Heart right ventricle (tissue), 16 donors: ENCODE measurements around the gene HCN4. TPM values are rescaled to one million over a fixed set of nuclear protein-coding genes. Genes with fewer than 3 reads are reported as not detected.

Experiments
- ATAC-seq, 8 donors: fragments of 200-7000 bp; cut with Tn5 transposase; one replicate each; pipeline ENCODE4 v1.9.1; 2020; ENCODE audit warnings: mild to moderate bottlenecking in 8 of 8, moderate library complexity in 8 of 8, moderate number of reproducible peaks in 1 of 8
- DNase-seq, 2 donors: peaks; one replicate each; pipeline ENCODE4 v3.0.0-alpha.2; 2020
- H3K27ac ChIP-seq, 10 donors: fragments of 200-600 bp; sonication (generic) in 2 of 10; one replicate each; pipeline versions ENCODE4 v1.5.0 to v1.8.0; 2020 to 2022; ENCODE audit warnings: mild to moderate bottlenecking in 3 of 10
- H3K27me3 ChIP-seq, 7 donors: fragments of 200-600 bp; one replicate each; pipeline ENCODE4 v1.8.0; 2021 to 2022; ENCODE audit warnings: mild to moderate bottlenecking in 2 of 7
- H3K36me3 ChIP-seq, 9 donors: fragments of 200-600 bp; sonication (generic) in 1 of 9; one replicate each; pipeline versions ENCODE4 v1.5.0 to v1.8.0; 2020 to 2022; ENCODE audit warnings: mild to moderate bottlenecking in 2 of 9
- H3K4me1 ChIP-seq, 9 donors: fragments of 200-600 bp; sonication (generic) in 1 of 9; one replicate each; pipeline versions ENCODE4 v1.5.0 to v1.8.0; 2020 to 2022; ENCODE audit warnings: mild to moderate bottlenecking in 4 of 9
- H3K4me3 ChIP-seq, 10 donors: fragments of 200-600 bp; sonication (generic) in 2 of 10; one replicate each; pipeline versions ENCODE4 v1.5.0 to v1.8.0; 2020 to 2022; ENCODE audit warnings: mild to moderate bottlenecking in 7 of 10, moderate library complexity in 2 of 10
- H3K9me3 ChIP-seq, 11 donors: fragments of 200-600 bp in 10 of 11; sonication (generic) in 2 of 11; one replicate each; pipeline versions ENCODE4 v1.5.0 to v1.8.0; 2013 to 2022; ENCODE audit warnings: mild to moderate bottlenecking in 2 of 11, control low read depth in 1 of 11, moderate library complexity in 1 of 11
- CTCF ChIP-seq, 9 donors: fragments of 200-600 bp; sonication (generic) in 2 of 9; IDR thresholded peaks; one replicate each; pipeline versions ENCODE4 v1.5.0 to v1.8.0; 2021 to 2022; ENCODE audit warnings: antibody characterized with exemption in 9 of 9, mild to moderate bottlenecking in 5 of 9, moderate library complexity in 1 of 9
- WGBS, 2 donors: extraction: QIAGEN DNeasy Blood & Tissue Kit; methylation state at CpG; one replicate each; pipeline ENCODE4 v1.1.7; 2013; ENCODE audit warnings: inconsistent platforms in 1 of 2; 5-methylcytosine and 5-hydroxymethylcytosine counted together
- intact Hi-C, 10 donors: fragments of 100-400 bp; cut with DNase I; formaldehyde crosslinking; loops; one replicate each; pipeline versions ENCODE4 v1.11.1 to v1.14.2; 2022
- polyA plus RNA-seq, 2 donors: library from polyadenylated mRNA; stranded (reverse); fragments of 200-250 nt; gene quantifications; one replicate each; pipeline ENCODE4 v1.2.3, GENCODE V29; 2013
- total RNA-seq, 10 donors: library from RNA; stranded (reverse); fragmentation: NEBNext Ultra II Directional in 3 of 10; extraction: Animal tissue kit (Norgen Biotek cat#: 25700) in 3 of 10; gene quantifications; one replicate each; pipeline versions ENCODE4 v1.2.1 to v1.2.4, GENCODE V29; 2021 to 2023
- donor health status: Arrhythmogenic right ventricular cardiomyopathy.
- donor health status: ischemic (EF 13 %, LVEDD 7.1; RV severe dilation, severe dysfunction).
- donor health status: healthy with polysubstance abuse.
- donor health status: DM: no; HTN: yes; CAD: no.
- donor health status: DM: no; HTN: no; CAD: no.
- donor health status: ischemic (EF 25% LVEDD 6.9; RV normal size, moderate dysfunction).
- donor health status: ischemic (EF 25% LVEDD 5.7; RV mildly dilated, moderate dysfunction).
- donor health status: healthy.
- donor health status: DM: yes; HTN: yes; CAD: no.
- donor health status: Ischemic cardiomyopathy.
- donor health status: ischemic (EF 35%, LVEDD 5.7; RV mildly dilated, moderate dysfunction).
- donor health status: nonischemic (EF 11% LVEDD 7.7; RV severe dilation, severe dysfunction).
- donor health status: DM: yes; HTN: yes; CAD: no.
- donor health status: PGD.
- donor health status: ischemic (EF 29% LVEDD 5.4; RV normal size, mild dysfunction).
- donor health status: nonischemic (EF 23%, LVEDD 6.1; RV moderate dilation, normal function).

HCN4 gene
- total and polyA plus RNA-seq, 12 donors: 2.2 to 24.9 (median 6.8) TPM

DNA sequence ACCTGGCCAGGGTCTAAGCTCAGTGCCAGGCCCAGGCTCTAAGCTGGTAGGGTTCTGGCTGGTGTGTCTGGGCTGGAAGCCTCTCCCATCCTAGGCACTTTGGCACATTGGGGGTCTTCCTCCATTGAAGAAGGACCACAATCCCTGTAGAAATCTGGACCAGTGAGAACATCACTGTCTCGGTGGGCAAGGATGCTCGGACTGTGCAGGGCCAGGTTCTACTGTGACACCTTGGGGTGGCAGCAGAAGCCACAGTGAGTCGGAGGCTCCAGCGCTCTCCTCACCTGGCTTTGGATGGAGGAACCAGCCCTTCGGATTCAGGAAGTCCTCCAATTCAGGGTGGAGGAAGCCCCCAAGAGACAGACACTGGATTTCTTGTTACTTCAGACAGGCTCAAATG lies 17.5 kb upstream of the HCN4 start:
- no peak for DNase-seq
- WGBS, 2 donors: 88 to 96% methylated on average over 5 of the region's 5 CpGs

DNA sequence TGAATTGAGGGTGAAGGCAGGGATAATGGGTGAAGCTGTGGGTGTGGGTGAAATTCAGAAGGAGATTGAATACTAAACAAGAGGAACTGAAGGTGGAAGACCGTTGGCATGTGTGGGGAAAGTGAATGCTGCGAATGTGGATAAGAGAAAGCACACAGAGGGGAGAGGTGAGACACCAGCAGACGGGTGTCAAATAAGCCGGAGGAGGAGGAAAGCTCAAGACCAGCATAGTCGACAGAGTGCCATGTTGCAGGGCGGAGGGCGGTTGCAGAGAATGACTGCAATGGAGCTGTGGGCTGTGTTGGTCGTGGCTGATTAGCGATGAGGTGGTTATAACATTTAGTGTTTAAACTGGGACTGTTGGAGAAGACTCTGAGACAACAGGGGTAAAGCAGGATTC lies 16.4 kb upstream of the HCN4 start:
- no peaks in the 10 kb centered on the region for H3K36me3 ChIP-seq
- ATAC-seq: no peak
- H3K27me3 ChIP-seq: peaks cover 0 to 29% (median 10%) of the 10 kb centered on the region in 7 donors
- no peak overlapping the region for H3K27ac ChIP-seq
- no peak for DNase-seq
- H3K4me3 ChIP-seq: no peak overlapping the region
- peaks cover 0 to 15% (median 4%) of the 10 kb centered on the region in 11 donors for H3K9me3 ChIP-seq
- H3K4me1 ChIP-seq: peaks cover 0 to 23% (median 11%) of the 10 kb centered on the region in 9 donors
- no peak for TF ChIP-seq CTCF (IDR thresholded peaks at IDR 0.05)
- intact Hi-C loops: loop anchor here in 1 of 10 donors (10.0 kb wide), 1 partner anchor 130 kb away; no protein-coding TSS in a partner anchor
- 78 to 83% methylated on average over 9 of the region's 9 CpGs for WGBS, 2 donors

More for the DNA sequence above, 17.5 kb upstream of the HCN4 start:
- Histone ChIP-seq H3K36me3 (no peaks in the 10 kb centered on the region), H3K9me3 (peaks cover 0 to 5% (median 0%) of the 10 kb centered on the region in 11 donors), H3K4me1 (peaks cover 0 to 24% (median 12%) of the 10 kb centered on the region in 9 donors), H3K27me3 (peaks cover 0 to 25% (median 10%) of the 10 kb centered on the region in 7 donors), H3K27ac (no peak overlapping the region), H3K4me3 (no peak overlapping the region)
- TF ChIP-seq CTCF (IDR thresholded peaks at IDR 0.05): no peak
- ATAC-seq: no peak
- intact Hi-C loops: loop anchor here in 1 of 10 donors (10.0 kb wide), 1 partner anchor 129 kb away; no protein-coding TSS in a partner anchor

DNA sequence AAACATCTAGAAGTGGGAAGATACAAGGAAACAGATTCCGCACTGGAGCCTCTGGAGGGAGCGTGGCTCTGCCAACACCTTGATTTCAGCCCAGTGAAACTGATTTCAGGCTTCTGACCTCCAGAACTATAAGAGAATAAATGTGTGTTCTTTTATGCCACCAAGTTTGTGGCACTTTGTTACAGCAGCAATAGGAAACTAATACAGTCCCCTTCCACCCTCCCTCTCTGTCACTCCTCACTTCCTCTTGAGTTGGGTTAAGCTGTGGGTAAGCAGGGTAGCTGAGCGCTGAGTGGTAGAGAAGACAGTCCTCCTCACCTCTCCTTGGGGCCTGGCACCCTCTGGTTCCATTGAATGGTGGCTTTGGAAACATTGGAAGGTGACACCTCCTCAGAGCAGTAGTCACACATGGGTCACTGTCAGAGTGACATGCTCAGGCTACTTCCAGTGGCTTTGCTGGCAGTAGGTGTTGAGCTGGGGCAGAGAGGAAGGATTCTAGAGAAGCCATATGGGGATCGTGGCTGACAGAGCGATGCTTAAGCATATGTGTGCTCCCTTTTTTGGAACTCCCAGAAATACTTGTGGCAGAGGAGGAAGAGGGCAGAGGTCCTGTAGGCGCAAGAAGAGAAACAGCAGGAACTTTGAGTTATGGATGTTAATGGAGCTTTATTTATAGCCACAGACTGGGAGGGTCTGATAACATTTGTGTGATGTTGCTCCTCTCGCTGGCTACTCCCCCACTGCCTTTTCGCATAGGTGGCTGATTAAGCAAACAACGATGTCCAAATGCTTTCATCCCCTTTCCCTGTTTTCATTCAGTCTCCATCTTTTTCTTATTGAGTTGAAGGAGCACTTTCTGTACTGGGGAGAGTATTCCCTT lies 14.8 kb upstream of the HCN4 start:
- H3K9me3 ChIP-seq: peaks cover 0 to 20% (median 5%) of the 10 kb centered on the region in 11 donors
- H3K4me1 ChIP-seq: peaks cover 0 to 13% (median 0%) of the 10 kb centered on the region in 9 donors
- DNase-seq: no peak
- WGBS, 2 donors: 40 to 50% methylated on average over 9 of the region's 9 CpGs
- TF ChIP-seq CTCF (IDR thresholded peaks at IDR 0.05): no peak
- ATAC-seq: peak in 4 of 8 donors; percentile 6 to 41 (median 20)
- H3K27me3 ChIP-seq: peaks cover 0 to 29% (median 10%) of the 10 kb centered on the region in 7 donors
- H3K27ac ChIP-seq: peak overlapping the region in 5 of 10 donors; percentile 15 to 53 (median 25)
- intact Hi-C loops: loop anchor here in 1 of 10 donors (10.0 kb wide), 1 partner anchor 131 kb away; no protein-coding TSS in a partner anchor
- no peaks in the 10 kb centered on the region for H3K36me3 ChIP-seq
- H3K4me3 ChIP-seq: no peak overlapping the region

DNA sequence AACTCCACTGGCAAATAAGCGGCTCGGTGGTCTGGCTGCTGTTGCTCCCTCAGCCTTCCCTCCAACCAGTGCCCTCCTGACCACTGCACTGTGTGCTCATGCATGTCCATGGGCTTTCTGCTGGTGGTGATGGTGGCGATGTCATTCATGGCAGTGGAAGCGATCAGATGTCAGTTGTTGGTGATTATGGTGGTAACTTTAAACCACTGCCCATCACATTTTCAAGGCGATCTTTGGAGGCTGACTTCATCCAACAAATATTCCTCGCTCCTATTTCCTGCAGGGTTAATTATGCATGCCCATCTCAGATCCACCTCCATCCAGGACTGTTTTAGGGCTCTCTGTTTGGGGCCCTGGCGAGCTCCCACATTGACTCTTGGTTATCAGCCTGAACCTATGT lies 13.4 kb upstream of the HCN4 start:
- 78 to 81% methylated on average over 7 of the region's 7 CpGs for WGBS, 2 donors
- peaks cover 0 to 29% (median 3%) of the 10 kb centered on the region in 7 donors for H3K27me3 ChIP-seq

More for the DNA sequence above, 13.4 kb upstream of the HCN4 start:
- Histone ChIP-seq H3K36me3 (no peaks in the 10 kb centered on the region), H3K27ac (no peak overlapping the region), H3K9me3 (peaks cover 0 to 20% (median 5%) of the 10 kb centered on the region in 11 donors), H3K4me3 (no peak overlapping the region), H3K4me1 (peaks cover 0 to 5% (median 0%) of the 10 kb centered on the region in 9 donors)
- intact Hi-C loops: loop anchor here in 1 of 10 donors (10.0 kb wide), 1 partner anchor 133 kb away; no protein-coding TSS in a partner anchor
- DNase-seq (no peak), ATAC-seq (no peak)
- TF ChIP-seq CTCF (IDR thresholded peaks at IDR 0.05): no peak
